GM23338 (cell line): ENCODE data around the gene SRPK1. TPM values are rescaled to one million over a fixed set of nuclear protein-coding genes. Genes with fewer than 3 reads are reported as not detected.
"Not testable (repeated sequence)": the region's sequence is repeated elsewhere in the genome, so short reads cannot be mapped to it uniquely, and the experiment has no call there.

Source experiments
- ATAC-seq: fragments of 200-7000 bp; cut with Tn5 transposase; 3 replicates; pipeline ENCODE4 v1.9.1; 2020
- DNase-seq: peaks from one replicate; pipeline ENCODE4 v3.0.0-alpha.2; 2015; ENCODE audit warnings: low spot score
- H2AFZ ChIP-seq: fragments of 200-600 bp; sonication (generic); 2 replicates; pipeline ENCODE4 v1.8.0; 2016; ENCODE audit warnings: antibody characterized with exemption, mild to moderate bottlenecking, moderate library complexity
- H3F3A ChIP-seq: fragments of 200-600 bp; sonication (generic); replicated peaks from 2 replicates; pipeline ENCODE4 v1.8.0; 2017; ENCODE audit warnings: antibody characterized with exemption, mixed run types, low read depth
- H3K27ac ChIP-seq: fragments of 200-600 bp; sonication (generic); 2 replicates; pipeline ENCODE4 v1.6.1; 2016; ENCODE audit warnings: low read depth
- H3K27me3 ChIP-seq: fragments of 200-600 bp; sonication (generic); 2 replicates; pipeline ENCODE4 v1.8.0; 2016; ENCODE audit warnings: mild to moderate bottlenecking, mixed run types, moderate library complexity; ENCODE audit not compliant: insufficient read depth
- H3K36me3 ChIP-seq: fragments of 200-600 bp; sonication (generic); 2 replicates; pipeline ENCODE4 v1.8.0; 2016; ENCODE audit warnings: mild to moderate bottlenecking; ENCODE audit not compliant: insufficient read depth
- H3K4me1 ChIP-seq: fragments of 200-600 bp; sonication (generic); 2 replicates; pipeline ENCODE4 v1.8.0; 2016; ENCODE audit warnings: mild to moderate bottlenecking, moderate library complexity; ENCODE audit not compliant: insufficient read depth
- H3K4me2 ChIP-seq: fragments of 200-600 bp; sonication (generic); 2 replicates; pipeline ENCODE4 v1.7.1; 2017; ENCODE audit warnings: mixed run types
- H3K4me3 ChIP-seq: fragments of 200-600 bp; sonication (generic); 2 replicates; pipeline ENCODE4 v1.6.1; 2016; ENCODE audit warnings: mixed run types
- H3K79me2 ChIP-seq: fragments of 200-600 bp; sonication (generic); replicated peaks from 2 replicates; pipeline ENCODE4 v1.8.0; 2017; ENCODE audit warnings: mild to moderate bottlenecking; ENCODE audit not compliant: insufficient read depth
- H3K9me2 ChIP-seq: fragments of 200-600 bp; sonication (generic); 2 replicates; pipeline ENCODE4 v1.8.0; 2017; ENCODE audit not compliant: insufficient read depth
- H4K20me1 ChIP-seq: fragments of 200-600 bp; sonication (generic); replicated peaks from 2 replicates; pipeline ENCODE4 v1.8.0; 2017; ENCODE audit warnings: mild to moderate bottlenecking; ENCODE audit not compliant: insufficient read depth
- H3K27ac Mint-ChIP-seq: 2 replicates; pipeline ENCODE4 v1.8.0; 2020; ENCODE audit warnings: inconsistent platforms, mild to moderate bottlenecking, moderate library complexity, mixed read lengths
- H3K27me3 Mint-ChIP-seq: 3 replicates; pipeline ENCODE4 v1.8.0; 2022; ENCODE audit warnings: low read depth, mild to moderate bottlenecking, moderate library complexity, mixed read lengths, inconsistent platforms; ENCODE audit not compliant: insufficient read depth, poor library complexity
- H3K36me3 Mint-ChIP-seq: 3 replicates; pipeline ENCODE4 v1.8.0; 2021; ENCODE audit warnings: low read depth, mild to moderate bottlenecking, inconsistent platforms, moderate library complexity, mixed read lengths
- H3K4me1 Mint-ChIP-seq: 3 replicates; pipeline ENCODE4 v1.8.0; 2020; ENCODE audit warnings: mild to moderate bottlenecking, inconsistent platforms, mixed read lengths
- H3K4me3 Mint-ChIP-seq: 3 replicates; pipeline ENCODE4 v1.8.0; 2021; ENCODE audit warnings: moderate library complexity, mild to moderate bottlenecking, inconsistent platforms, mixed read lengths
- H3K9me3 Mint-ChIP-seq: 3 replicates; pipeline ENCODE4 v1.8.0; 2020; ENCODE audit warnings: moderate library complexity, mild to moderate bottlenecking, inconsistent platforms, mixed read lengths
- CREB1 ChIP-seq: fragments of 250-450 bp; sonication (Bioruptor Pico); IDR thresholded peaks from 2 replicates; pipeline ENCODE4 v1.5.0; 2020; ENCODE audit warnings: low read depth, mild to moderate bottlenecking, moderate library complexity
- ETS1 ChIP-seq: IDR thresholded peaks from 2 replicates; pipeline ENCODE4 v1.6.1; 2016; ENCODE audit warnings: antibody characterized with exemption
- EZH2 ChIP-seq: fragments of 200-600 bp; sonication (generic); IDR thresholded peaks from one replicate; pipeline ENCODE4 v1.8.0; 2017; ENCODE audit warnings: antibody characterized with exemption, mild to moderate bottlenecking, low read depth; ENCODE audit not compliant: unreplicated experiment
- EZH2phosphoT487 ChIP-seq: fragments of 200-600 bp; sonication (generic); IDR thresholded peaks from one replicate; pipeline ENCODE4 v1.8.1; 2018; ENCODE audit warnings: antibody characterized with exemption; ENCODE audit not compliant: unreplicated experiment
- JUNB ChIP-seq: IDR thresholded peaks from one replicate; pipeline ENCODE4 v1.6.1; 2016; ENCODE audit warnings: antibody characterized with exemption; ENCODE audit not compliant: unreplicated experiment
- NANOG ChIP-seq: IDR thresholded peaks from 2 replicates; pipeline ENCODE4 v1.6.1; 2016; ENCODE audit warnings: antibody characterized with exemption, borderline replicate concordance
- STAT1 ChIP-seq: IDR thresholded peaks from one replicate; pipeline ENCODE4 v1.6.1; 2016; ENCODE audit warnings: antibody characterized with exemption; ENCODE audit not compliant: unreplicated experiment
- ZNF114 ChIP-seq: fragments of 250-450 bp; sonication (Bioruptor Pico); IDR thresholded peaks from 2 replicates; pipeline ENCODE4 v1.5.0; 2020; ENCODE audit warnings: mild to moderate bottlenecking, moderate library complexity
- ZNF331 ChIP-seq: fragments of 250-450 bp; sonication (Bioruptor Pico); IDR thresholded peaks from 2 replicates; pipeline ENCODE4 v1.5.0; 2020; ENCODE audit warnings: low read depth, mild to moderate bottlenecking, moderate library complexity
- polyA plus RNA-seq: library from polyadenylated mRNA; unstranded; fragments of >200 nt; fragmentation: Nextera tagmentation; extraction: Ambion mirVana; gene quantifications from 2 replicates; pipeline ENCODE4 v1.2.1, GENCODE V29; 2016
- total RNA-seq: library from RNA; depleted of rRNA; stranded (reverse); fragments of >200 nt; shearing (Covaris generic); gene quantifications from 2 replicates; pipeline ENCODE4 v1.2.3, GENCODE V29; 2014
- TF ChIP-seq, protein P1 (sequence below): fragments of 250-450 bp; sonication (Bioruptor Pico); IDR thresholded peaks from 2 replicates; pipeline ENCODE4 v1.5.0; 2020; ENCODE audit warnings: mild to moderate bottlenecking, moderate library complexity

Gene SRPK1
- total and polyA plus RNA-seq, 2 experiments from 2014 or later: 175 to 202 TPM

DNA sequence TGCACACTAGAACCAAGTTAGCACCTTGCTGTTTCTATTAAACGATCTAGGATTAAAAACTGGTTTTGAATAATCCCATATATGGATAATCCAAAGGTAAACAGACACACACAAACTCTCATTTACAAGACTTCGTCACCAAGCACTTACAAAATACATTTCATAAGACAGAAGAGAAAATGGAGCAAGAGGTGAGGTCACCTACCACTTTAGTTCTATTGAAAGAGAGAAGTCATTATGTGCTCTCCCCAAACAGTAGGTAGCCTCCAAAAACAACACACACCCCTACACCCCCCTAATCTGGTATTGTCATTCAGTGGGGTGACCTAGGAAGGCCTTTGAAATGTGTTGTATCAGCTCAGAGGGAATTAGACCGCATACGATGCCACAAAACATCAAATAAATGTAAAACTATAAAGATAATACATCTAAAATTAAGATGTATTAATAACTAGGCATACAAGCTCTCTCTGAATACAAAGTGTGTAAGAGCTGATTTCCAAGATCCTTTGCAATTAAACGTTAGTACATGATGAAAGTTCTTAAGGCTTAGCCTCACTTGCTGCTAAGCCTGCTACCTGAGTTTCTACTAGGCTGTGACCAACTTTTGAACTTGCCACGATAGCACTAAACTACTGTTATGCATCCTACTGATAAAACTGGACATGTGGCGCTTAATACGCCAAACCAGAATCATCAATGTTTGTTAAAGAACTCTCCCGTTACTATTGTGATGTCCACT lies 1.6 kb downstream of the SRPK1 start:
- Histone ChIP-seq H3K4me2 (peak overlapping the region; percentile 95), H3K36me3 (peaks cover 21% of the 10 kb centered on the region), H3F3A (no peaks in the 10 kb centered on the region), H3K27me3 (no peaks in the 10 kb centered on the region), H3K4me3 (peak overlapping the region; percentile 98), H3K79me2 (peaks cover 62% of the 10 kb centered on the region), H3K27ac (no peak overlapping the region), H3K9me2 (no peaks in the 10 kb centered on the region), H3K4me1 (peaks cover 18% of the 10 kb centered on the region), H4K20me1 (peaks cover 45% of the 10 kb centered on the region), H2AFZ (no peak overlapping the region)
- ATAC-seq: peak; percentile 68
- Mint-ChIP-seq H3K36me3 (peaks cover 45% of the 10 kb centered on the region), H3K4me3 (peak overlapping the region; percentile 96), H3K27me3 (peaks cover 6% of the 10 kb centered on the region), H3K4me1 (peaks cover 28% of the 10 kb centered on the region), H3K9me3 (no peaks in the 10 kb centered on the region), H3K27ac (no peak overlapping the region)
- peak; percentile 52 for DNase-seq
- TF ChIP-seq CREB1 (CRISPR knock-in tag) (peak; percentile 11; the same call in 1 of the 2 replicates), STAT1 (no peak), ZNF331 (no peak), EZH2 (no peak), EZH2phosphoT487 (no peak), ZNF114 (CRISPR knock-in tag) (no peak), ETS1 (no peak)

GRCh38 chr6:35916893-35917292 lies 4.0 kb downstream of the SRPK1 start:
- H3K4me3 Mint-ChIP-seq, H3K27me3 Mint-ChIP-seq, H3K9me3 Mint-ChIP-seq, H3K27ac ChIP-seq, DNase-seq, H3K27me3 ChIP-seq, H3K27ac Mint-ChIP-seq, H3F3A ChIP-seq, H3K4me2 ChIP-seq, H2AFZ ChIP-seq, ATAC-seq, H3K9me2 ChIP-seq, H3K4me3 ChIP-seq: not testable (repeated sequence)
- H3K79me2 ChIP-seq: peaks cover 85% of the 10 kb centered on the region
- Mint-ChIP-seq H3K36me3 (peaks cover 69% of the 10 kb centered on the region), H3K4me1 (peaks cover 19% of the 10 kb centered on the region)
- H3K4me1 ChIP-seq: peaks cover 18% of the 10 kb centered on the region
- H4K20me1 ChIP-seq: peaks cover 54% of the 10 kb centered on the region
- peaks cover 21% of the 10 kb centered on the region for H3K36me3 ChIP-seq

GRCh38 chr6:35916056-35916455 lies 4.8 kb downstream of the SRPK1 start:
- Histone ChIP-seq H3K79me2 (peaks cover 94% of the 10 kb centered on the region), H4K20me1 (peaks cover 56% of the 10 kb centered on the region), H3K4me3 (no peak overlapping the region), H3K27me3 (no peaks in the 10 kb centered on the region), H3K4me1 (peaks cover 13% of the 10 kb centered on the region), H3K27ac (no peak overlapping the region), H3K4me2 (no peak overlapping the region), H3K9me2 (no peaks in the 10 kb centered on the region), H3K36me3 (peaks cover 22% of the 10 kb centered on the region), H3F3A (no peaks in the 10 kb centered on the region), H2AFZ (no peak overlapping the region)
- Mint-ChIP-seq H3K4me1 (peaks cover 14% of the 10 kb centered on the region), H3K27me3 (peaks cover 7% of the 10 kb centered on the region), H3K27ac (no peak overlapping the region), H3K4me3 (no peak overlapping the region), H3K36me3 (peaks cover 77% of the 10 kb centered on the region), H3K9me3 (peaks cover 14% of the 10 kb centered on the region)
- ATAC-seq (no peak), DNase-seq (no peak)
- TF ChIP-seq, protein P1, sequence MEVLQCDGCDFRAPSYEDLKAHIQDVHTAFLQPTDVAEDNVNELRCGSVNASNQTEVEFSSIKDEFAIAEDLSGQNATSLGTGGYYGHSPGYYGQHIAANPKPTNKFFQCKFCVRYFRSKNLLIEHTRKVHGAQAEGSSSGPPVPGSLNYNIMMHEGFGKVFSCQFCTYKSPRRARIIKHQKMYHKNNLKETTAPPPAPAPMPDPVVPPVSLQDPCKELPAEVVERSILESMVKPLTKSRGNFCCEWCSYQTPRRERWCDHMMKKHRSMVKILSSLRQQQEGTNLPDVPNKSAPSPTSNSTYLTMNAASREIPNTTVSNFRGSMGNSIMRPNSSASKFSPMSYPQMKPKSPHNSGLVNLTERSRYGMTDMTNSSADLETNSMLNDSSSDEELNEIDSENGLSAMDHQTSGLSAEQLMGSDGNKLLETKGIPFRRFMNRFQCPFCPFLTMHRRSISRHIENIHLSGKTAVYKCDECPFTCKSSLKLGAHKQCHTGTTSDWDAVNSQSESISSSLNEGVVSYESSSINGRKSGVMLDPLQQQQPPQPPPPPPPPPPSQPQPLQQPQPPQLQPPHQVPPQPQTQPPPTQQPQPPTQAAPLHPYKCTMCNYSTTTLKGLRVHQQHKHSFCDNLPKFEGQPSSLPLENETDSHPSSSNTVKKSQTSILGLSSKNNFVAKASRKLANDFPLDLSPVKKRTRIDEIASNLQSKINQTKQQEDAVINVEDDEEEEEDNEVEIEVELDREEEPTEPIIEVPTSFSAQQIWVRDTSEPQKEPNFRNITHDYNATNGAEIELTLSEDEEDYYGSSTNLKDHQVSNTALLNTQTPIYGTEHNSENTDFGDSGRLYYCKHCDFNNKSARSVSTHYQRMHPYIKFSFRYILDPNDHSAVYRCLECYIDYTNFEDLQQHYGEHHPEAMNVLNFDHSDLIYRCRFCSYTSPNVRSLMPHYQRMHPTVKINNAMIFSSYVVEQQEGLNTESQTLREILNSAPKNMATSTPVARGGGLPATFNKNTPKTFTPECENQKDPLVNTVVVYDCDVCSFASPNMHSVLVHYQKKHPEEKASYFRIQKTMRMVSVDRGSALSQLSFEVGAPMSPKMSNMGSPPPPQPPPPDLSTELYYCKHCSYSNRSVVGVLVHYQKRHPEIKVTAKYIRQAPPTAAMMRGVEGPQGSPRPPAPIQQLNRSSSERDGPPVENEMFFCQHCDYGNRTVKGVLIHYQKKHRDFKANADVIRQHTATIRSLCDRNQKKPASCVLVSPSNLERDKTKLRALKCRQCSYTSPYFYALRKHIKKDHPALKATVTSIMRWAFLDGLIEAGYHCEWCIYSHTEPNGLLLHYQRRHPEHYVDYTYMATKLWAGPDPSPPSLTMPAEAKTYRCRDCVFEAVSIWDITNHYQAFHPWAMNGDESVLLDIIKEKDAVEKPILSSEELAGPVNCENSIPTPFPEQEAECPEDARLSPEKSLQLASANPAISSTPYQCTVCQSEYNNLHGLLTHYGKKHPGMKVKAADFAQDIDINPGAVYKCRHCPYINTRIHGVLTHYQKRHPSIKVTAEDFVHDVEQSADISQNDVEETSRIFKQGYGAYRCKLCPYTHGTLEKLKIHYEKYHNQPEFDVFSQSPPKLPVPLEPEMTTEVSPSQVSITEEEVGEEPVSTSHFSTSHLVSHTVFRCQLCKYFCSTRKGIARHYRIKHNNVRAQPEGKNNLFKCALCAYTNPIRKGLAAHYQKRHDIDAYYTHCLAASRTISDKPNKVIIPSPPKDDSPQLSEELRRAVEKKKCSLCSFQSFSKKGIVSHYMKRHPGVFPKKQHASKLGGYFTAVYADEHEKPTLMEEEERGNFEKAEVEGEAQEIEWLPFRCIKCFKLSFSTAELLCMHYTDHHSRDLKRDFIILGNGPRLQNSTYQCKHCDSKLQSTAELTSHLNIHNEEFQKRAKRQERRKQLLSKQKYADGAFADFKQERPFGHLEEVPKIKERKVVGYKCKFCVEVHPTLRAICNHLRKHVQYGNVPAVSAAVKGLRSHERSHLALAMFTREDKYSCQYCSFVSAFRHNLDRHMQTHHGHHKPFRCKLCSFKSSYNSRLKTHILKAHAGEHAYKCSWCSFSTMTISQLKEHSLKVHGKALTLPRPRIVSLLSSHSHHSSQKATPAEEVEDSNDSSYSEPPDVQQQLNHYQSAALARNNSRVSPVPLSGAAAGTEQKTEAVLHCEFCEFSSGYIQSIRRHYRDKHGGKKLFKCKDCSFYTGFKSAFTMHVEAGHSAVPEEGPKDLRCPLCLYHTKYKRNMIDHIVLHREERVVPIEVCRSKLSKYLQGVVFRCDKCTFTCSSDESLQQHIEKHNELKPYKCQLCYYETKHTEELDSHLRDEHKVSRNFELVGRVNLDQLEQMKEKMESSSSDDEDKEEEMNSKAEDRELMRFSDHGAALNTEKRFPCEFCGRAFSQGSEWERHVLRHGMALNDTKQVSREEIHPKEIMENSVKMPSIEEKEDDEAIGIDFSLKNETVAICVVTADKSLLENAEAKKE (CRISPR knock-in tag): no peak
- TF ChIP-seq EZH2phosphoT487: no peak
- no peak for TF ChIP-seq NANOG
- TF ChIP-seq ZNF114 (CRISPR knock-in tag): no peak
- TF ChIP-seq JUNB: no peak
